HEK293T (cell line): ENCODE data around the gene MTURN.

Experiments used
- CTCF ChIA-PET: fragments of 350-600 bp; formaldehyde crosslinking; extraction: SDS; loops from one replicate; lab custom pipeline; 2021; ENCODE audit warnings: antibody characterized with exemption, inconsistent platforms; lab: Yijun Ruan, JAX
- POLR2A ChIA-PET: fragments of 350-600 bp; formaldehyde crosslinking; extraction: SDS; loops from one replicate; lab custom pipeline; 2020; ENCODE audit warnings: antibody characterized with exemption, inconsistent platforms; lab: Yijun Ruan, JAX
- DNase-seq: peaks from one replicate; pipeline ENCODE4 v3.0.0; 2012; ENCODE audit warnings: mixed read lengths; ENCODE audit errors: extremely low spot score
- ARNT ChIP-seq: fragments of 450-650 bp; IDR thresholded peaks from 2 replicates; pipeline ENCODE4 v1.6.1; 2017; ENCODE audit warnings: mild to moderate bottlenecking
- BHLHE40 ChIP-seq: fragments of 450-650 bp; IDR thresholded peaks from 2 replicates; pipeline ENCODE4 v1.6.1; 2016; ENCODE audit warnings: mild to moderate bottlenecking, moderate library complexity, borderline replicate concordance
- CTBP1 ChIP-seq: fragments of 450-650 bp; IDR thresholded peaks from 2 replicates; pipeline ENCODE4 v1.6.1; 2016; ENCODE audit warnings: borderline replicate concordance
- ELF4 ChIP-seq: fragments of 450-650 bp; IDR thresholded peaks from 2 replicates; pipeline ENCODE4 v1.6.1; 2017; ENCODE audit warnings: antibody characterized with exemption
- FOXA1 ChIP-seq: fragments of 450-650 bp; IDR thresholded peaks from 2 replicates; pipeline ENCODE4 v1.6.1; 2016; ENCODE audit warnings: mild to moderate bottlenecking
- FOXK2 ChIP-seq: fragments of 450-650 bp; IDR thresholded peaks from 2 replicates; pipeline ENCODE4 v1.6.1; 2016; ENCODE audit warnings: mild to moderate bottlenecking
- FOXM1 ChIP-seq: fragments of 450-650 bp; IDR thresholded peaks from 2 replicates; pipeline ENCODE4 v1.6.1; 2017; ENCODE audit warnings: mild to moderate bottlenecking, borderline replicate concordance
- HDGF ChIP-seq: fragments of 450-650 bp; IDR thresholded peaks from 2 replicates; pipeline ENCODE4 v1.6.1; 2017; ENCODE audit warnings: antibody characterized with exemption, borderline replicate concordance
- L3MBTL2 ChIP-seq: fragments of 450-650 bp; conservative IDR thresholded peaks from 2 replicates; pipeline ENCODE4 v1.6.1; 2016; ENCODE audit warnings: mild to moderate bottlenecking
- LEF1 ChIP-seq: fragments of 450-650 bp; IDR thresholded peaks from 2 replicates; pipeline ENCODE4 v1.6.1; 2017; ENCODE audit warnings: mild to moderate bottlenecking, borderline replicate concordance
- NFRKB ChIP-seq: fragments of 450-650 bp; IDR thresholded peaks from 2 replicates; pipeline ENCODE4 v1.6.1; 2016; ENCODE audit warnings: mild to moderate bottlenecking, moderate library complexity
- SP1 ChIP-seq: fragments of 450-650 bp; IDR thresholded peaks from 2 replicates; pipeline ENCODE4 v1.6.1; 2017
- SUZ12 ChIP-seq: fragments of 450-650 bp; IDR thresholded peaks from 2 replicates; pipeline ENCODE4 v1.6.1; 2016; ENCODE audit warnings: mild to moderate bottlenecking
- TARDBP ChIP-seq: fragments of 450-650 bp; IDR thresholded peaks from 2 replicates; pipeline ENCODE4 v1.6.1; 2016
- ZNF384 ChIP-seq: fragments of 450-650 bp; IDR thresholded peaks from 2 replicates; pipeline ENCODE4 v1.6.1; 2016
- TF ChIP-seq, protein P1 (sequence below): fragments of 450-650 bp; IDR thresholded peaks from 2 replicates; pipeline ENCODE4 v1.6.1; 2016

MTURN gene

DNA sequence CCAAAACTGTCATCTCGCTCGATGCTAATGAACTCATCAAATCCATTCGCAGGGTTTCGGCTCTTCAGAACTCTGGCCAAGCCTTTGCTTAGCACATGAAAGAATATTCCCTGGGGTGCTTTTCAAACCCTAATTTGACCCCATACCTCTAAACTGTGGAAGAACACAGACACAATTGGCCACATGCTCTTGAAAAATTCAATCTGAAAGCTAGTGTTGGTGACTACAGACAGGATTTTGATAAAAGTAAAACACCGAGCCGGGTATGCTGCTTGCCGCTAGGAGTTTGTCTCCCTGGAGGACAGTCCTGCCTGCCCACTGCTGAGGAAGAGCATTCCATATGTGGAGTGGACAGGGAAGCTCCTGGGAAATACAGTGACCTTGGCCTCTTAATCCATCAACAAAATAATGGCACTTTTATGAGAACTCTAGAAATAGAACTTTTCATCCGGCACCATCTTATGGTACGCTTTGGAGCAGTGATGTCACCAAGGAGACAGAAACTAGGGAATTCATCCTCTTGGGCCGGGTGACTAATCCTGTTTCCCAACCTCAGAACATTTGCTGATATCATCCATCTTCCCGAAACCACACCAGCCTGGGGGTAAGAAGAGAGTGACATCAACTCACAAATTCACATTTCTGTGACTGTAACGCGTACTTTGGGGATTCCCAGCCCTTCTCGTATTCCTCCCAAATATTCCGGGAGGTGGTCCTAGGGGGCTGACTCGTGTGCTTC lies 34.2 kb downstream of the MTURN start:
- DNase-seq: no peak
- TF ChIP-seq LEF1: no peak
- TF ChIP-seq ELF4: no peak
- TF ChIP-seq NFRKB: no peak
- no peak for TF ChIP-seq FOXK2
- TF ChIP-seq SP1: no peak
- no peak for TF ChIP-seq FOXA1
- TF ChIP-seq CTBP1: no peak
- TF ChIP-seq ARNT: no peak
- TF ChIP-seq TARDBP: no peak
- no peak for TF ChIP-seq HDGF
- TF ChIP-seq FOXM1: no peak
- TF ChIP-seq BHLHE40: no peak
- no peak for TF ChIP-seq ZNF384
- TF ChIP-seq SUZ12: no peak
- no peak for TF ChIP-seq L3MBTL2
- TF ChIP-seq, protein P1, sequence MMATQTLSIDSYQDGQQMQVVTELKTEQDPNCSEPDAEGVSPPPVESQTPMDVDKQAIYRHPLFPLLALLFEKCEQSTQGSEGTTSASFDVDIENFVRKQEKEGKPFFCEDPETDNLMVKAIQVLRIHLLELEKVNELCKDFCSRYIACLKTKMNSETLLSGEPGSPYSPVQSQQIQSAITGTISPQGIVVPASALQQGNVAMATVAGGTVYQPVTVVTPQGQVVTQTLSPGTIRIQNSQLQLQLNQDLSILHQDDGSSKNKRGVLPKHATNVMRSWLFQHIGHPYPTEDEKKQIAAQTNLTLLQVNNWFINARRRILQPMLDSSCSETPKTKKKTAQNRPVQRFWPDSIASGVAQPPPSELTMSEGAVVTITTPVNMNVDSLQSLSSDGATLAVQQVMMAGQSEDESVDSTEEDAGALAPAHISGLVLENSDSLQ: no peak
- ChIA-PET CTCF (no interaction called here), POLR2A (no interaction called here)

DNA sequence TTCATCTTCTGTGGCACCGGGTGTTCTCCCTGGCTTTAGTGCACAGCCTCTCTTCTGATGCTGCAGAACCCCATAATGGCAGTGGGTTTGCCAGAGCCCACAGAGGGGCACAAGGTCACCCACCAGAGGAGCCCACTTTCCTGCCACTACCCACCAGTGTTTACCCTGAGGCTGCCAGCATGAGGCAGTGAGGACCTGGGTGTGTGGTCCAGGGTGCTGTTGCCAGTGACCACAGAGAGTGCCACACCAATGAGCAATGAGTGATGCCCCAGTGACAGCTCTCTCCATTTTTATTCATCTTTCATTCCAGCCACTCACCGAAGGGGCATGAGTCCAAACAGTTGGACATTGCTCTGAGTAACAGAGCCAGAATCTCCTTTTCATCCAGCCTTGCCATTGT lies 34.8 kb downstream of the MTURN start:
- ChIA-PET CTCF (no interaction called here), POLR2A (no interaction called here)
- TF ChIP-seq ELF4: no peak
- TF ChIP-seq LEF1: no peak
- no peak for TF ChIP-seq BHLHE40
- no peak for TF ChIP-seq FOXK2
- no peak for TF ChIP-seq ARNT
- no peak for TF ChIP-seq FOXM1

GRCh38 chr7:30170476-30171205 lies 35.9 kb downstream of the MTURN start:
- ChIA-PET POLR2A (no interaction called here), CTCF (no interaction called here)
- DNase-seq: no peak
- no peak for TF ChIP-seq HDGF
- TF ChIP-seq LEF1: no peak
- TF ChIP-seq L3MBTL2: no peak
- no peak for TF ChIP-seq ELF4
- TF ChIP-seq SUZ12: no peak
- no peak for TF ChIP-seq FOXK2
- TF ChIP-seq, protein P1: no peak
- TF ChIP-seq BHLHE40: no peak
- TF ChIP-seq FOXA1: no peak
- no peak for TF ChIP-seq FOXM1
- TF ChIP-seq TARDBP: no peak
- TF ChIP-seq SP1: no peak
- no peak for TF ChIP-seq CTBP1
- TF ChIP-seq NFRKB: no peak
- no peak for TF ChIP-seq ARNT
- TF ChIP-seq ZNF384: no peak

More for the DNA sequence above, 34.8 kb downstream of the MTURN start:
- no peak for DNase-seq

GRCh38 chr7:30171766-30172447 lies 37.1 kb downstream of the MTURN start:
- TF ChIP-seq FOXA1: no peak
- TF ChIP-seq ELF4: no peak
- TF ChIP-seq, protein P1: no peak
- TF ChIP-seq FOXM1: no peak
- no peak for TF ChIP-seq LEF1
- TF ChIP-seq BHLHE40: no peak
- TF ChIP-seq SP1: no peak
- TF ChIP-seq CTBP1: no peak
- no peak for TF ChIP-seq ARNT
- TF ChIP-seq L3MBTL2: no peak
- no peak for TF ChIP-seq TARDBP
- no peak for TF ChIP-seq HDGF
- DNase-seq: no peak
- ChIA-PET POLR2A (no interaction called here), CTCF (interaction anchor here (1.4 kb wide), 1 partner anchor 37 kb away, joined by 4 read pairs; the partner anchor contains the start of gene MTURN)

DNA sequence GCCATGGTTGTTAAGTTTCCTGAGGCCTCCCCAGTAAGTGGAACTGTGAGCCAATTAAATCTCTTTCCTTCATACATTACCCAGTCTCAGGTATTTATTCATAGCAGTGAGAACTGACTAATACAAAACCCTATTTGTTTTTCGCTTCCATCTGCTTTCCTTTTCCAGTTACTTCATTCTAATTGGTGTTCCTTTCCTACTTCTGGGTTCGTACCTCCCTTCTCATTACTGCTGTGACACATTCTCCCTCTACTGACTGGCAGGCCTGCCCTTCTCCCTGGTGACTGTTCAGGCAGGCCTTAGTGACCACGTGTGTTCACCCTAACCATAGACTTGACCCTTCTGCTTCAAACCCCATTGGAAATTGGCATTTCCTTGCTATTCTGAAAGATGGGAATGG lies 37.7 kb downstream of the MTURN start:
- TF ChIP-seq ELF4: no peak
- TF ChIP-seq, protein P1: no peak
- no peak for TF ChIP-seq L3MBTL2
- no peak for TF ChIP-seq LEF1
- TF ChIP-seq BHLHE40: no peak
- TF ChIP-seq HDGF: no peak
- TF ChIP-seq FOXK2: no peak
- TF ChIP-seq SUZ12: no peak
- no peak for TF ChIP-seq ARNT
- no peak for TF ChIP-seq NFRKB
- TF ChIP-seq TARDBP: no peak
- no peak for TF ChIP-seq FOXM1
- TF ChIP-seq ZNF384: no peak
- TF ChIP-seq CTBP1: no peak
- no peak for TF ChIP-seq FOXA1
- TF ChIP-seq SP1: no peak
- no peak for DNase-seq
- CTCF ChIA-PET: interaction anchor here (1.4 kb wide), 1 partner anchor 38 kb away, joined by 4 read pairs; the partner anchor contains the start of gene MTURN
- POLR2A ChIA-PET: no interaction called here
